NCI-H82 treated with DMSO at 0.1 percent for 48 hours (cell line): ENCODE measurements around the gene COQ10A.
A peak's percentile ranks its signal among the peaks of the same experiment; 100 is the strongest.

Source experiments
- DNase-seq: peaks from one replicate; lab custom pipeline; 2025; ENCODE audit not compliant: unreplicated experiment; lab: John Stamatoyannopoulos, UW

COQ10A gene

GRCh38 chr12:56311003-56311402, 44.3 kb downstream of the COQ10A start:
- DNase-seq, result no peak

DNA sequence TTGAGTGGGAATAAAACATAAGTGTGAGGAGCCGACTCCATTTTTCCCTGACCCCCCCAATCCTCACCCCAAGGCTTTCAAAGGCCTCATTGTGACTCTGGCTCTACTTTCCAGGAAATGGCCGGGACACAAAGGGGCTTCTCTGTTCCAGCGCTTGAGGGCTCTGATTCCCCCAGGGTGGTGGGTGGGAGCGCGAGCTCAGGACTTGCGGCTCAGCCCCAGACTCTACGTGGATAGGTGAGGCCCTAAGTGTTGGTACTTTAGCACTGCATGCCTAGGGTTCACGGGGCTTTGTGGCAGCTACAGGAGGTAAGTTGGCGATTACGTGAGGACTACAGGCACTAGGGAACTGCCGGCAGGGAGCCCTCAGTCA, 48.5 kb downstream of the COQ10A start:
- DNase-seq, result no peak

GRCh38 chr12:56315622-56316473, 49.1 kb downstream of the COQ10A start, which contains the start of gene CNPY2:
CNPY2 (minus strand) TSS chr12:56315988; CDS start chr12:56315217, 771 bp downstream.
- DNase-seq, result peak; percentile 90

- DNase-seq, result no peak
Observed at GRCh38 chr12:56317675-56318074, 50.9 kb downstream of the COQ10A start.
